HG02763 (cell line): Measurements from ENCODE around the gene ZNF681.
"Not testable (repeated sequence)": the region's sequence is repeated elsewhere in the genome, so short reads cannot be mapped to it uniquely, and the experiment has no call there.

Experiments used
- ATAC-seq: cut with Tn5 transposase; IDR thresholded peaks from one replicate; pipeline ENCODE4 v1.9.1; 2021; ENCODE audit warnings: mild to moderate bottlenecking, moderate library complexity; ENCODE audit not compliant: unreplicated experiment

Gene ZNF681

DNA sequence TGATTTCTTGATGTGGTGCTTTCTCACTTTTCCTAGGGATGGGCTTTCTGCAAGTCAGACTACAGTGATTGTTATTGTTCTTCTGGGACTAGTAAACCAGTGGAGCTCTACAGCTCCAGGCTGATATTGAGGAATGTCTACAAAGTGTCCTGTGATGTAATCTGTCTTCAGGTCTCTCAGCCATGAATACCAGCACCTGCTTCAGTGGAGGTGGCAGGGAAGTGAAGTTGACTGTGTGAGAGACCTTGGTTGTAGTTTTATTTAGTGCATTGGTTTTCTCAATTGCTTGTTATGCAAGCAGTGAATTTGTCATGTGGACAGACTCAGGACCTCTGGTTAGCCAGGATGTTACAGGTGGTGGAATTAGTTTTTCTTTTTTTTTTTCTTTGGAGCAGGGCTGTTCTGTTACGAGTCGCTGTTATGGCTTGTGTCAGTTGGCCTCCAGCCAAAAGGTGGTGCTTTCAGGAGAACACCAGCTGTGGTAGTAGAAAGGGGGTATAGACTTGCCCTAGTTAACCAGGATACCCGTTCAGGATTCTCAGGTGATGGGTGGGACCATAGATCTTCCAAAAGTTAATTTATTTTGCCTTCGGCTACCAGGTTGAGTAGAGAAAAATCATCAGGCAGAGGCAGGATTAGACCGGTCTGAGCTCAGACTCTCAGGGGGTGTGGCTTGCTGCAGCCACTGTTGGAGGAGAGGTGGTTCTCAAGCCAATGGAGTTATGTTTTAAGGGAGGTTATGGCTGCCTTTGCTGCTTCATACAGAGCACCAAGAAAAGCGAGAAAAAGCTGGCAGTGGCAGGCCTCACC lies 59.8 kb downstream of the ZNF681 start:
- no peak for ATAC-seq

DNA sequence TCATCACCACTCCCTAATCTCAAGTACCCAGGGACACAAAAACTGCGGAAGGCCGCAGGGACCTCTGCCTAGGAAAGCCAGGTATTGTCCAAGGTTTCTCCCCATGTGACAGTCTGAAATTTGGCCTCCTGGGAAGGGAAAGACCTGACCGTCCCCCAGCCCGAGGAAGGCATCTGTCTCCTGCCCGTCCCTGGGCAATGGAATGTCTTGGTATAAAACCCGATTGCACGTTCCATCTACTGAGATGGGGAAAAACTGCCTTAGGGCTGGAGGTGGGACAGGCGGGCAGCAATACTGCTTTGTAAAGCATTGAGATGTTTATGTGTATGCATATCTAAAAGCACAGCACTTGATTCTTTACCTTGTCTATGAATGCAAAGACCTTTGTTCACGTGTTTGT lies 65.8 kb downstream of the ZNF681 start:
- ATAC-seq, result not testable (repeated sequence)
